GM23248 (cell line): ENCODE measurements around the gene NKRF.

Source experiments
- EZH2 ChIP-seq: fragments of 200-600 bp; sonication (generic); IDR thresholded peaks from 2 replicates; pipeline ENCODE4 v1.6.1; 2018; ENCODE audit warnings: antibody characterized with exemption, mild to moderate bottlenecking; ENCODE audit not compliant: insufficient read depth, poor library complexity, severe bottlenecking
- EZH2phosphoT487 ChIP-seq: fragments of 200-600 bp; sonication (generic); IDR thresholded peaks from 2 replicates; pipeline ENCODE4 v1.6.1; 2018; ENCODE audit warnings: antibody characterized with exemption, moderate library complexity, mild to moderate bottlenecking, low read depth; ENCODE audit not compliant: insufficient read depth

GRCh38 chrX:119624951-119625668, 18.9 kb upstream of the NKRF start:
- no peak for TF ChIP-seq EZH2phosphoT487
- no peak for TF ChIP-seq EZH2
